Neutrophil (primary cell): Measurements from ENCODE around the gene LYSMD3.

Source experiments
- H3K27ac ChIP-seq: fragments of 200-600 bp; sonication (generic); 2 replicates; pipeline ENCODE4 v1.5.1; 2016; ENCODE audit warnings: mild to moderate bottlenecking, moderate library complexity
- H3K27me3 ChIP-seq: fragments of 200-600 bp; sonication (generic); 2 replicates; pipeline ENCODE4 v1.6.0; 2016; ENCODE audit warnings: mild to moderate bottlenecking
- H3K36me3 ChIP-seq: fragments of 200-600 bp; sonication (generic); 2 replicates; pipeline ENCODE4 v1.5.1; 2017
- H3K4me1 ChIP-seq, 2 experiments: fragments of 200-600 bp in 1 of 2; sonication (generic) in 1 of 2; 1 replicate in 1 of 2; 2 replicates in 1 of 2; pipeline versions ENCODE4 v1.5.1 to v1.6.1; 2013 to 2016; ENCODE audit warnings: low read depth in 1 of 2, low read length in 1 of 2, mild to moderate bottlenecking in 1 of 2, moderate library complexity in 1 of 2; ENCODE audit not compliant: control insufficient read depth in 1 of 2, insufficient read depth in 1 of 2
- H3K4me3 ChIP-seq, 2 experiments: fragments of 200-600 bp in 1 of 2; sonication (generic) in 1 of 2; 1 replicate in 1 of 2; 2 replicates in 1 of 2; pipeline ENCODE4 v1.5.1; 2013 to 2016; ENCODE audit warnings: low read depth in 1 of 2, low read length in 1 of 2, mild to moderate bottlenecking in 1 of 2, moderate library complexity in 1 of 2
- H3K9me3 ChIP-seq: fragments of 200-600 bp; sonication (generic); 2 replicates; pipeline ENCODE4 v1.5.1; 2016
- TF ChIP-seq, protein P1 (sequence below): fragments of 200-600 bp; sonication (generic); IDR thresholded peaks from 2 replicates; pipeline ENCODE4 v1.5.1; 2016; ENCODE audit warnings: antibody characterized with exemption

The LYSMD3 gene

DNA sequence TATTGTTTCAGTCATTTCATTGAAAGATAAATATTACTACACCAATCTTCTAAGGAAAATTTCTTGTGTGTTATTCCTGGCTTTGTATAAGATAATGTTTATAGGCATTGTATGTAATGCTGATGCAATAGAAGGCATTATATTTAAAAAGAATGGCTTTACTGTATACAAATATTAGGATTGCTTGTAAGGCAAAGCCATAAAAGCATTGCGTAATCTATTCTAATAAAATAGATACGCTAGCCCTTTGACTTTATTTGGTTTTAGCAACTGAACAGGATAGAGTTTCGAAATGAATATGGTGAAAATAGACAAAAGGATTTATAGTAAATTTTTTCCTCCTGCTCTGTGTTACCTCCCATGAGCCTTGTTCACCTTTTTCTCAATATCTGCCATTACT lies 5.5 kb upstream of the LYSMD3 start:
- no peaks in the 10 kb centered on the region for H3K9me3 ChIP-seq
- no peaks in the 10 kb centered on the region for H3K36me3 ChIP-seq
- H3K27ac ChIP-seq, result no peak overlapping the region
- no peak overlapping the region for H3K4me3 ChIP-seq
- TF ChIP-seq, protein P1, sequence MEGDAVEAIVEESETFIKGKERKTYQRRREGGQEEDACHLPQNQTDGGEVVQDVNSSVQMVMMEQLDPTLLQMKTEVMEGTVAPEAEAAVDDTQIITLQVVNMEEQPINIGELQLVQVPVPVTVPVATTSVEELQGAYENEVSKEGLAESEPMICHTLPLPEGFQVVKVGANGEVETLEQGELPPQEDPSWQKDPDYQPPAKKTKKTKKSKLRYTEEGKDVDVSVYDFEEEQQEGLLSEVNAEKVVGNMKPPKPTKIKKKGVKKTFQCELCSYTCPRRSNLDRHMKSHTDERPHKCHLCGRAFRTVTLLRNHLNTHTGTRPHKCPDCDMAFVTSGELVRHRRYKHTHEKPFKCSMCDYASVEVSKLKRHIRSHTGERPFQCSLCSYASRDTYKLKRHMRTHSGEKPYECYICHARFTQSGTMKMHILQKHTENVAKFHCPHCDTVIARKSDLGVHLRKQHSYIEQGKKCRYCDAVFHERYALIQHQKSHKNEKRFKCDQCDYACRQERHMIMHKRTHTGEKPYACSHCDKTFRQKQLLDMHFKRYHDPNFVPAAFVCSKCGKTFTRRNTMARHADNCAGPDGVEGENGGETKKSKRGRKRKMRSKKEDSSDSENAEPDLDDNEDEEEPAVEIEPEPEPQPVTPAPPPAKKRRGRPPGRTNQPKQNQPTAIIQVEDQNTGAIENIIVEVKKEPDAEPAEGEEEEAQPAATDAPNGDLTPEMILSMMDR, result no peak
- H3K27me3 ChIP-seq, result peaks cover 25% of the 10 kb centered on the region
- H3K4me1 ChIP-seq, result peaks cover 6 to 8% of the 10 kb centered on the region in 2 experiments

DNA sequence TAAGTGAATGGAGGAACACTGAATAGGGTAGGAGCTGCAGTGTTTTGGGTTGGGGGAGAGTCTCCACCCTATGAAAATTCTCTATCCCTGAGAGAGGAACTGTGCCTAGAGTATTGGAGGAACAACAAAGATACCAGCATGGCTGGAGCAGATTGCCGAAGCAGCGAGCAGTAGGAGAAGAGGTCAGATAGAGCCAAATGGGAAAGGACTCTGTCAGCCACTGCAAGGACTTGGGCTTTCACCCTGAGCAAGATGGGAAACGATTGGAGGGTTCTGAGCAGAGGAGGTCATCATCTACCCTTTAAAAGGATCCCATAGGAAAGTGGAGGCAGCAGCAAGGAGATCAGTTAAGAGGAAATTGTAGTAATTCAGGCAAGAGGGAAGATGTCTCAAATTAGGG lies 4.4 kb upstream of the LYSMD3 start:
- TF ChIP-seq, protein P1, result no peak
- Histone ChIP-seq H3K9me3 (no peaks in the 10 kb centered on the region), H3K4me1 (peaks cover 8 to 13% of the 10 kb centered on the region in 2 experiments), H3K36me3 (no peaks in the 10 kb centered on the region), H3K27ac (no peak overlapping the region), H3K27me3 (peaks cover 25% of the 10 kb centered on the region), H3K4me3 (no peak overlapping the region)

DNA sequence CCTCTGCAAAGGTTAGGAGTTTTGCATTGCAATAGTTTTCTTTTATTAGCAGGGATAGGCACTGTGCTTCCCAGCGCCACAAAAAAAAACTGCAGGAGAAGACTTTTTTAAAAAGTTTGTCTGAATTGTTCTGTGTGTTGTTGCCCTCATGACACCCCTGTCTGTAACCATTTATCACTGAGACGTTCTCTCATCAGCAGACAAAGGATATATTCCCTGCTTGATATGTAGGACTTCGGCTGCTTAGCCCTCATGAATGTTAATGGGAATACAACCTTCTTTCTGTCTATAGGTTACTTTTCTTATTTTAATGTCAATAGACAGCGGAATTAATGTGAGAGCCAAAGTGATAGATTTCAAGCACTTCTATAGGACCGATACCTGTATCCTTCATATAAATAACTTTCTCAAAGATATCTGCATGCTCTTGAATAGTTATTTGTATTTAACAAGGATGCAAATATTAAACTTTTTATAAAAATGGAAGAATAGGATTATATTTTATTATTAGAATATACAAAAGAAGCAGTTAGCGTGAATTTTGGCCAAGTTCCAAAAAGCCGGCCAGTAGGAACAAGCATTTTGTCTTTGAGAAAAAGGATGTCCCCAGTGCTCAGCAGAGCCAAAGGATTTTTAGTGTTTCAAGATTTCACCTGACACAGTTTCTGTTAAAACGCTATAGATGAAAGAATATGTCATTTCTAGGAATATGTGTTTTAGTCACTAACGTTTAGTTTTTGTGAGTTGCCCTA lies 1.5 kb upstream of the LYSMD3 start:
- peaks cover 25% of the 10 kb centered on the region for H3K27me3 ChIP-seq
- H3K9me3 ChIP-seq, result no peaks in the 10 kb centered on the region
- no peaks in the 10 kb centered on the region for H3K36me3 ChIP-seq
- TF ChIP-seq, protein P1, result no peak
- H3K4me1 ChIP-seq, result peaks cover 25 to 27% of the 10 kb centered on the region in 2 experiments
- H3K4me3 ChIP-seq, result peak overlapping the region in 1 of 2 experiments; percentile 79
- no peak overlapping the region for H3K27ac ChIP-seq

DNA sequence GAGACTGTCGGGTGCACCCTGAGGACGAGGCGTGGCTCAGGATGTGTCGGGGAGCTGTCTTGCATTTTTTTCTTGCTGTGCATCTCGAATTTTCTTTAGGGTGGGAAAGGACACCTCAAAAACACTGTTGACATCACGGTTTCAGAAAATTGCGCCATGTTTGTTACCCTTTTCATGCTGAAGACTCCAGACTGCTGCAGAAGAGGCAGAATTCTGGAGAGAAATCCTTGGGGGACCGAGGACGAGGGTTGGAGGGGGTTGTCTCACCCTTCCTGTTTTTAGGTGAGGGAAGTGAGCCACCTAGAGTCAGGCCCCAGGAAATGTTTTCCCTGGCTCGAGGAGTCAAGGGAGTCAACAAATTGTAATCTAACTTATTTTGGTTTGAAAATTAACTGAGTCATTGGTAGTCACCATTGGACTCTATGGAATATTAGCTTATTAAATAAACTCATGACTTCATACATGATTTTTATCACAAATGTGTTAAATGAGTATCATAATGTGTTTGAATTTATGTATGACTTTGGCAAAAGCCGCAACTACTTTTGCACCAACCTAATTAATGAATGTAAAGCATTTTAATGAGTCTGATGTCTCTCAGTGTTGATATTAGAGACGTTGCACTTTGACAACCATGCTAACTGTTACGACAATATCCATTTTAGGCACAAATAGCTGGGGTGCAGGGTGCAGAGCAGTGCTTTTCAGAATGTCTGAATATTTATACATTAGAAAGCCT lies 724 bp upstream of the LYSMD3 start:
- Histone ChIP-seq H3K27me3 (peaks cover 25% of the 10 kb centered on the region), H3K4me1 (peaks cover 25 to 27% of the 10 kb centered on the region in 2 experiments), H3K4me3 (peak overlapping the region; percentile 79 to 87), H3K9me3 (no peaks in the 10 kb centered on the region), H3K27ac (peak overlapping the region; percentile 84), H3K36me3 (no peaks in the 10 kb centered on the region)
- TF ChIP-seq, protein P1, result peak; percentile 80

DNA sequence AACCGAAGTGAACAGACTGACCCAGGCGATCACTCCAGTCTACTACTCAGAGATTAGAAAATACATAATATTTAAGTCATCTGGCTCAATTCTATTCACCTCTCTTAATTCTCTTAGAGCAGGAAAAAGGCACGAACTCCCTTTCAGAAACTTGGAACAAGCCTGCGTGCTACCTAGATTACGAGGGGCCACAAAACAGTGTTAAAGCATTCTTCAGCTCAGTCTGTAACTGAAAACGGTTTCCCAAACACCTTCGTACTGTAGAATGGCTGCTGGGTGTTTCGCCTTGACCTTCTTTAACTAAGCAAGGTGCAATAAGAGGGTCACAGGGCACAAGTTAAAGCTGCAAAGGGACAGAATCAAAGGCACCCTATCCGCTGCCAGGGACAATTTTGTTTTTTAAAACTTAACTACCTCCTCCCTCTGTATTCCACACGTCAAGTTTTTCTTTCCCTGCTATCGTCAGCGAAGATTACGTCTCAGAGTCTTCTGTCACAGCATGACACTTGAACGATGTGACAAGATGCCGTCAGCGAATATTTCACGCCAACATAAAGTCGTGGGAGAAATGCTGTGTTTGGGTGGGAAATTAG lies 687 bp downstream of the LYSMD3 start:
- TF ChIP-seq, protein P1, result no peak
- H3K27me3 ChIP-seq, result peaks cover 21% of the 10 kb centered on the region
- H3K27ac ChIP-seq, result peak overlapping the region; percentile 84
- peaks cover 25 to 27% of the 10 kb centered on the region in 2 experiments for H3K4me1 ChIP-seq
- no peaks in the 10 kb centered on the region for H3K9me3 ChIP-seq
- peaks cover 13% of the 10 kb centered on the region for H3K36me3 ChIP-seq
- peak overlapping the region; percentile 79 to 87 for H3K4me3 ChIP-seq
